Hematopoietic multipotent progenitor cell treated with erythropoietin and hydrocortisone succinate and interleukin-3 and kit ligand, for 4 days (in vitro differentiated cells): Measurements from ENCODE around the gene C10orf62.
"Not testable (repeated sequence)": the region's sequence is repeated elsewhere in the genome, so short reads cannot be mapped to it uniquely, and the experiment has no call there.

Experiments used
- DNase-seq: peaks from one replicate; pipeline ENCODE4 v3.0.0-alpha.2; 2015

The C10orf62 gene, protein sequence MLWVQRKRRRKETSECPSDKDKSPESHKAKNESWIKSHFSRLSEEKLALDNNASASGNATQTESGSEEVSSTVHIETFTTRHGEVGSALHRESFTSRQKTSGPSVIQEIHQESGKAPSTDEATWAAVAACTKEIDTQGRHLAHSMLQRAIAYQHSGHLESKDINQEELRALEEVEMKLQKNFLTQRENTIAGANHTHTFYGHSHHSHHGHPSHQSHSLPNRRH

DNA sequence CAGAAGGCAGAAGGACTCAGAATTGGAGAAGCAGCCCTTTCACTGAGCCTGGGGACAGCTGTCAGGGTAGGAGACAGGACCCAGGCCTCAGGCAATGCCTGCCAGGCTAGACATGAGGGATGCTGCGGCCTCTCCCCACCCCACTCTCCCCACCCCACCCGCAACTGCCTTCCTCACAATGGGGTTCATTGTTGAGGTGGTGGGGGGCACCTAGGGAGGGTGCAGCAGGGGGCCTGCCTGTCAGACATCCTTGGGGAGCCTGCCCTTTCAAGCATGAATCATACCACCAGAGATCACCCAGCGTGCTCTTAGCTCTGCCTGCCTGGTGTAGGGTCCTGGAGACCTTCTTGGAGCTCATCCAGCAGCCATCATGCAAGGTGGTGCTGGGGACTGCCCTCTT lies at the start of gene C10orf62:
Gene C10orf62, plus strand, starts transcription at position 243 of the 400 bp plus-strand sequence. CDS start 177 bp downstream, outside the sequence.
- DNase-seq: no peak

DNA sequence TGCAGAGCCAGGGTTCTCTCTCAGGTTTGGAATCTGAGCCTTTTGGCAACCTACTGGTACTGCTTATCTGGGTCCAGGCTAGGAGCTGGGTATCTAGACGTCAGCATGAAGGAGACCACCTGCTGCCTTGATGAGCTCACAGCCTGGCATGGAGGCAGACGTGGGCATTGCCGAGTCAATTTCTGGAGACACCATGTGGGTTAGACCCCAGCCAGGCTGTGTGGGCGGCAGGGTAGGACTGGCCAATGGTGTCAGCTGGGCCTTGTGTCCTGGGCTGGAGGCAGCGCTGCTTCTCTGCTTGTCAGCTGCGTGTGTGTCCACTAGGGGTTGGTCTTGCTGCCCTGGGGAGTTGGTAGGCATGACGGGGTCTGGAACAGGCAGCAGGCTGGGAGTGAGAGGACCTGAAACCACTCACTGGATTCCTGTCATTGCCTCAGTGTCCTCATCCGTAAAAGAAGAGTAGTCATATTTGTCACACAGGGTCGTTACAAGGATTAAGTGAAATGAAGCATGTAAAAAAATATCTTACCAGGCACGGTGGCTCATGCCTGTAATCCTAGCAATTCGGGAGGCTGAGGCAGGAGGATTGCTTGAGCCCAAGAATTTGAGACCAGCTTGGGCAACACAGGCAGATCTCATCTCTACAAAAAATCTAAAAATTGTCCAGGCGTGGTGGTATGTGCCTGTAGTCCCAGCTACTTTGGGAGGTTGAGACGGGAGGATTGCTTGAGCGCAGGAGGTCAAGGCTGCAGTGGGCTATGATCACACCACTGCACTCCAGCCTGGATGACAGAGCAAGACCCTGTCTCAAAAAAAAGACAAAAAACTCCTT lies 48.6 kb upstream of the C10orf62 start:
- DNase-seq: no peak

DNA sequence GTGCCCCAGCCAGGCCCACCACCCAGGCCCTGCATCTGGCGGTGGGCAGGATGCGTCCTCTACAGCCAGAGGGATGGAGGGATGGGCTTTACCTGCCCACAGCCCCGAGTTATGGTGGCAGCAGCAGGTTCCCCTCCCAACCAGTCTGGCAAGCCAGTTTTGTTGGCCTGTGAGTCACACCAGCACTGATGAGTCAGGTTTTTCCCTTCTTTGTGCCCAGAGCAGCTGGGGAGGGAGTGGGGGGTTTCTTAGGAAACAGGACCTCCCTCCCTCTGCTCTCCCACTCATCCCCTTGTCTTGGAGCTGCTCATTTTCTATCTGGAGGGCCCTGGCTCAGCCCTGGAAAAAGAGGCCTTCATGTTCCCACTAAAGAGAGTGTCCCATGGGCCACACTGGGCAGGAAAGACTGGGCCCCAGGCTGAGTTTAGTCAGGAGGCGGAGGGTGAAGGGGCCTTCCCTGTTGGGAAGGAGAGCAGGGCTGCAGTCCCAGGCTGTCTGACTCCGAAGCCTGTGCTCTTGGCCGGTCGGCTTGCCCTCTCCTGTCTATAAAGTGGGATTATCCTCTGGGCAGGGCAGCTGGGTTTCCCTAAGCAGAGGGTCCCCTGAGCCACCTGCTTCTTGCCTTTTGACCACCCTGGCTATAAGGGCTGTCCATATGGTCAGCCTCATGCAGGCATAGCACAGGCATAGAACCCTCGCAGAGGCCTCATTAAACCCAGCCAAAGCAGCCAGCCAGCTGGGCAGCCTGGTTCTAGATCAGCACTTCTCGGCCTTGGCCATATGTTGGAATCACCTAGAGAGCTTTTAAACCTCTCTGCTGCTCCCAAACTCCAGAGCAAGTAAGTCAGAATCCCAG lies 47.1 kb upstream of the C10orf62 start:
- peak; percentile 35 for DNase-seq

DNA sequence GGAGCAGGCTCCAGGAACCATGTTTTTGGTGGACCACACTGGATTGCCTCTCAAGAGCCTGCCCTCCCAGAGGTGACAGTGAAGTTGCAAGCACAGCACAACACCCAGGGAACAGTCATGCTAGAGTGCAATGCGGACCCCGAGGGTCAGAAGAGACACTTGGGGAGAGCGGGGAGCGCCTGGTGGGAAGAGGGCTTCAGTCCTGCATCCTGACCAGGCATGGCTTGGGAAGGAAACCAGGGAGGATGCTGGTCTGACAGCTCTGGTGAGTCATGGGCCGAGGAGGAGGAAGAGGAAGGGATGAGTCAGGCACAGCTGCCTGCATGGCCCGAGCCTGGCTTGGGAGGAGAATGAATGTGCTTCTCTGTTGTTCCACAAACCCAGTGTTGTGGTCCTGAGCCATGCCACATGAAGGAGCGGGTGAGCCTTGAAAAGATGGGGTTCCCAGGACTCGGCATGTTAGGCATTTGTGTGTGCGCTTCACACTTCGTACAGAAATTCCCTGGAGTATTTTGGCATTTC lies 46.4 kb upstream of the C10orf62 start:
- peak; percentile 67 for DNase-seq

DNA sequence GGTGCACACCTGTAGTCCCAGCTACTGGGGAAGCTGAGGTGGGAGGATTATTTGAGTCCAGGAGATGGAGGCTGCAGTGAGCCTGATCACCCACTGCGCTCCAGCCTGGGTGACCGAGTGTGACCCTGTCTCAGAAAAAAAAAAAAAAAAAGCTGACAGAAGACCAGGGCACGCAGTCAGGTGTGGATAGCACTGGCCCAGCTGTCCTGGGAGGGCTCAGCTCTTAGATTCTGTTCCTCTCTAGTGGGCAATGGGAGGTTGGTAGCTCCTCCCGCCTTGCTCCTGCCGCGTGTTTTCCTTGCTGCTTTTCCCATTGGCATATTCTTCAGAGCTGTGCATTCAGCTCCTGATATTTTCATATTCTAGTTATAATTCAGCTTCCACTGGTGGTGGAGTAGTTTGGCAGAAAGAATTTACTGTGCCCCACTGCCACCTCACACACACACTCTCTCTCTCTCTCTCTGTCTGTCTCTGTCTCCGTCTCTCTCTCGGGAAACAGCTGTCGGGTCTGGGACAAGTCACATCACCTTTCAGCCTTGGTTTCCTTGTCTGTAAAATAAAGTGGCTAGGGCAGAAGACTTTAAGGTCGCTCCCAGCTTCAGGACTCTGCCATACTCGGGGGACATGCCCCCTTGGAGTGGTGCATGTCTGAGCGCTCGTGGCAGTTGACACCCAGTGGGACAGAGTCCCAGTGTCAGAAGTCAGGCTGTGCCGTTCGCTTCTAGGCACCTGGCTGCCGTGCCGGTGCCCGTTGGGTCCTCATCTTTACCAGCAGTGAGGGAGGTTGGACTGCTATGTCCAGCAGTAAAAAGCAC lies 42.9 kb upstream of the C10orf62 start:
- DNase-seq: no peak

DNA sequence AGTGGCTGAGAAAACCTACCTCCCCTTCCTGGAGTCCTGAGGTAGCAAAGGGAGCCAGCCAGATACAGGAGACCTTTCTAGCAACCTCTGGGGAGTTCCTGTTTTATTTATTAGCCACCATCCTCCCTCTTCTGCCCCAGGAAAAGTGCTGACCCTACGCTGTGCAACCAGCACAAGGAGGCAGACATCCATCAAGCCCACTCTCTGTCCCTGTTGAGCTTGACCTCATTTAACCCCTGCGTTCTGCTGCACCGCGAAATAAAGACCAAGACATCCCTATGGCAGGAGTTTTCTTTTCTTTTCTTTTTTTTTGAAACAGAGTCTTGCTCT lies 42.3 kb upstream of the C10orf62 start:
- DNase-seq: no peak

DNA sequence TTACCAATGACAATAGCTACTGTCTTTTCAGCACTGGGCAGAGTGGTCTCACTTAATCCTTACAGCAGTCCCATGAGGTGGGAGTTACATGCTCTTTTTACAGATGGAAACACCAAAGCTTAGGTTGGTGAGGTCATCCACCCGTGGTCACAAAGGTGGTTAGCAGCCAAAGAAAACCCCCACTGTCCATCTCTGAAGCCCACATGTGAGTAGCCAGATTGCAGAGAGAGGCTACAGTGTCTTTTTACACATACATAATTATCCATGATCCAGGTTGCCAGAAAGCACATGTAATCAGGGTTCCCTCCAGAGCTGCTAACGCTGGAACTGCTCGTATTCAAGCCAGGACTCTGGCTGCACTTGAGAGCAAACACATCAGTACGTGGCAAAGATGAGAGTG lies 41.6 kb upstream of the C10orf62 start:
- no peak for DNase-seq

DNA sequence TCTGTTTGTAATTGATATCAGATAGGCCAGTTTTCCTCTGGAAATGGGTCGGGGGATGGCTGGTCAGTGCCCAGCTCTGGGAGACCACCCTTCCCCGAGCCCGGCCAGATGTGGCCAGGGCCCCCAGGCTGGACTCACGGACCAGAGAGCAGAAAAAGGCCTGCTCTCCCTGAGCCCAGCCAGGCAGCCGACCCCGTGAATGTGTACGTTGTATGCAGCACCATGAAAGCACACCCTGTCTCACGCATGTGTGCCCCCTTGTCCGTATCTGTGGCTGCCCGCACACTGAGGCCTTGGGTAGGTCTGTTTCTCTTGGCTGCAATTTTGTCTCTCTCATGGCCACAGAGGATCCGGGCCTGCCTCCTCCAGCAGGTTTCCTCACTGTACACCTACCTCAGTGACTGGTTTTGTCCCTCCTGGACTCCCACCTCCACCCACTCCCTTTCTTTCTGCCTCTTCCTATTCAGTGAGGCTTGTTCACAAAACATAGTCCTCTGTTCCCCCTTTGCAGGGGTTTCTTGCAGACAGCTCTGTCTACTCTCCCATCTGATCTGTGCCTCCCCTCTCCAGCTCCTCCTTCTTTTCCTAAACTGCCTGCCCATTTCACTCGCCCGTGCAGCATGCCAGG lies 40.6 kb upstream of the C10orf62 start:
- no peak for DNase-seq

DNA sequence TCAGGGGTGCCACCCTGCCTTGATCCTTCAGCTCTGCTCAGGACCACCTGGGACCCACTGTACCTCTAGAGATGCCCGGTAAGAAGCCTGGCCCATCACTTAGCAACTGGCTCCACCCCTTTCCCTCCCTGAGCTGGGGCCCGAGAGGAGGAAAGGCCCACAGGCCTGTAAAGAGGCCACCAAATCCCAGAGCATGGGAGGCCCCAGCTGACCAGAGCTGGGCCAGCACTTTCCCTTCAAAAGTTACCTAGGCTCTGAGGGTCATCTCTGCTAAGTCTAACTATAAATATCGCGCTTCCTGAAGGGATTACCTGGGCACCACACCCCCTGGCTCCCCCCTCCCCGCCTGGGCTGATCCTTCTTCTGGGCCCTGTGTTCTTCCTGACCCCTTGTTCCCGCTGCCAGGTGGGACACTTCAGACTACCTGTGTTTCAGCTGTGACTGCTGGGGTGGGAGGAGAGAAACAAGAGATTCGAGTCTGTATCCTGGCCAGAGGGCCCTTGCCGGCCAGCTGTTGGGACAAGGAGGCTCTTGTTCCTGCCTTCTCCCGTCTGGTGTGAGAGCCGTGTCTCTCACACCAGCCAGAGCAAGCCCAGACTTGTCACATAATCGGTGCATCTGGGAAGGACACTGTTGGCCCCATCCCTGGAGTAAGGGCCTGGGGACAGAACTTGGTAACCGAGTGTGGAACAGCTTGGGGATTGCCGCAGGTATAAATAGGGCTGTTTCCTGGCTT lies 39.8 kb upstream of the C10orf62 start:
- DNase-seq: no peak

DNA sequence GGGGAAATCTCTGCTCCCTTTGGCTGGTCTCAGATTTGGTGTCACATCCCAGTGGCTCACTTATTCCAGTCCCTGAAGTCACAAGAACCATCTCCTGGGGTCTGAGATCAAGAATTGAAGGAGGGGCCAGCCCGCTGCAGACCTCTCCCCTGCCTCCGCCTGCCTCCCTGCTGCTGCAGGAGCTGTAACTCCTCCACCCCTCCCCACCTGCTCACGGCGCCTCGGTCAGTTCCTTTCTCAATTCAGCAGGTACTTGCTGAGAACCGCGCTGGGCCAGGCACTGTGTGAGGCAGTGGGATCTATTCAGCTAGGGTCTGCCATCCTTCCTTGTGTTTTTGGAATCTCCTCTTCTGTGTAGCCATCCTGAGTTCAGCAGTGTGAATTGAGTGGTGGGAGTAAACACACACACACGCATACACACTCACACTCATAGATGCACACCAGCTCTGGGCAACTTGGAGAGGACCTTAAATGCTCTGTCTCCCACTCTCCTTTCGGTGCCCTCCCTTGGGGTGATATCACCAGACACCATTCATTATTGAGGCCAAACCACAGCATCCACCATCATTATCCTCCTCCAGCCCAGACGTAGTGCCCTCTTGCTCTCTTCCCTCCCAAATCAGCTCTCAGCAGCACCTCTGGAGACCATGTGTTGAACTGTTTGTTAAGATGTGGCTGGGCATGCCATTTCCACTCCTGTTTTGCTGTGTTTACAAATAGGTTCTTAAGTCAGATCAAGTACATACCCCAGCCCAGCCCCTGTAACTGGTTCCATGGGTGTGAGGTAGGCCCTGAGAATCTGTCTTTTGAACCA lies 39.0 kb upstream of the C10orf62 start:
- DNase-seq: peak; percentile 44

DNA sequence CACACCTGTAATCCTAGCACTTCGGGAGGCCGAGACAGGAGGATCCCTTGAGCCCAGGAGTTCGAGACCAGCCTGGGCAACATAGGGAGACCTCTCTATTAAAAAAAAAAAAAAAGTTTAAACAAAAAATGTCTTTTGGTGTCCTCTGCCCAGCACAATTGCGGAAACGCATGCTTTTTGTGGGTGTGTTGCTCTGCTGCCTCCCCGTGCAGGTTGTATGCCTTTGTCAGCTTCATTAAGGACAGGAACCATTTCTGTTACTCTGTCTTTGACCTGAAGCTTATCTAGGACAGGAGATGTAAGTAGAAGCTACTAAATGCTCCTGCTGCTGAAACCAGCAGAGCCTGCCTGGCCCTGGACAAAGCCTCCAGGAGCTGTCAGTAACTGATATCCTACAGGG lies 38.2 kb upstream of the C10orf62 start:
- no peak for DNase-seq

DNA sequence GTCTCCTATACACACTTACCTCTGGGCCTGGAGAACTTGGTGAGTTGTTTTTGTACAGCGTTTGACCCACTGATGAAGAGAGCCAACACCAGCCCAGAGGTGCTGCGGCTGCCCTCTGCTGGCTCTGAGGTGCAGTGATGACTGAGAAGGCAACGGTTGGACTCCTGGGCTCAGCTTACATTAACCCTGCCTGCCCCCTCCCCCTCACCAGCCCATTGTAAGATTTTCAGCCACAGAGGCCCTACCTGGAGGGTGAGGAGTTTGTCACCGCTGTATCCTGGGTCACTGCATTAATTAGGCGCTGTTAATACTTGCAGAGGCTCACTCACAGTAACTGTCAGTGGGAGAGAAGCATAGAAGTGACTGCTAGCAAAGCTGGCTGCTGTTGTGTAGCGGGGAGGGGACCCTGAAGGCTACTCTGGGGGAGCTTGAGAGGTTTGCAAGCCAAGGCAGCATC lies 35.9 kb upstream of the C10orf62 start:
- peak; percentile 74 for DNase-seq

DNA sequence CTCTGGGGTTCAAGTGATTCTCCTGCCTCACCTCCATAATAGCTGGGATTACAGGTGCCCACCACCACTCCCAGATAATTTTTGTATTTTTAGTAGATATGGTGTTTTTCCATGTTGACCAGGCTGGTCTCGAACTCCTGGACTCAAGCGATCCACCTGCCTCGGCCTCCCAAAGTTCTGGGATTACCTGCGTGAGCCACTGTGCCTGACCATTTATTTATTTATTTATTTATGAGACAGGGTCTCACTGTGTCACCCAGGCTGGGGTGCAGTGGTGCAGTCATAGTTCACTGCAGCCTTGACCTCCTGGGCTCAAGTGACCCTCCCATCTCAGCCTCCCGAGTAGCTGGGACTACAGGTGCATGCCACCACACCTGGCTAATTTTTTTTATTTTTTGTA lies 35.2 kb upstream of the C10orf62 start:
- DNase-seq: not testable (repeated sequence)

DNA sequence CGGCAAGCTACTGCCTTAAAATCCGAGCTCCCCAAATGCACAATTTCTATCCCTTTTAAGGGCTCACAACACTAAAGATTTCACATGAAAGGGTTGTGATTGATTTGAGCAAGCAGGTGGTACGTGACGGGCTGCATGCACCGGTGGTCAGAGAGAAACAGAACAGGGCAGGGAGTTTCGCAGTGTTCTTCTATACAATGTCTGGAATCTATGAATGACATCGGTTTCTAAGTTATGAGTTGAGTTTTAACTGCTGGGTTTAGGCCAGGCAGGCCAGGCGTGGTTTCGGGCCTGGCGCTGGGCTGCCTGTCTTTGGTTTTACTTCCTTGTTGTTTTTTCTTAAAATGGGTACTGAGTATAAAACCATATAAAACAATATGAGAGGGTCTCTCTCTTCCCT lies 34.0 kb upstream of the C10orf62 start:
- not testable (repeated sequence) for DNase-seq

DNA sequence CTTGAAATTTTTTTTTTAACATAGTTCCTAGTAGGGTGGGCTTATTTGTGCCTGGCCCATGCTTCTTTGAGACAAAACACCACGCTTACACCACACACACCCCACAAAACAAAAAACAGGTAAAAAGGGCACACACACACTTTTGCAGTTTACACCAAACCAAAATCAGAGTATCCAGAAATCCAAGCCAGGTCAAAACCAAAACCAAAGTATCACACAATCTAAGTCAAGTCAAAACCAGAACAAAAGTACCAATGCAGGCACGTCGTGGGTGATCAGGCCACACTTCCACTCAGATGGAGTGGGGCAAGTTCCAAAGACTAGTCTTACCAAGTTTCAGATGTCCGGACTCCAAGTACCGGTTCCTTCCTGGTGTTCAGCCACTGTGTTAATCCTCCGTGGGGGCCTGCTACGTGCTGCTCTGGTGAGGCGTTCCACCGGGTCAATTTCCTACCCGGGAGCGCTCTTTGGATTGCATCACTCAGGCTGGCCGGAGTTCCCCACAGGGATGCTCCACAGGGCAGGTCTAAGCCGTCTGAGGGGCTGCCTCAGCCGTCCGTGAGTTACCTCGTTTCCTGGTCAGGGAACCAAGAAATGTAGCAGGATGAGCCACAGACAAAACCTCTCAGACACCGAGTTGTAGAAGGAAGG lies 28.7 kb upstream of the C10orf62 start:
- DNase-seq: not testable (repeated sequence)

DNA sequence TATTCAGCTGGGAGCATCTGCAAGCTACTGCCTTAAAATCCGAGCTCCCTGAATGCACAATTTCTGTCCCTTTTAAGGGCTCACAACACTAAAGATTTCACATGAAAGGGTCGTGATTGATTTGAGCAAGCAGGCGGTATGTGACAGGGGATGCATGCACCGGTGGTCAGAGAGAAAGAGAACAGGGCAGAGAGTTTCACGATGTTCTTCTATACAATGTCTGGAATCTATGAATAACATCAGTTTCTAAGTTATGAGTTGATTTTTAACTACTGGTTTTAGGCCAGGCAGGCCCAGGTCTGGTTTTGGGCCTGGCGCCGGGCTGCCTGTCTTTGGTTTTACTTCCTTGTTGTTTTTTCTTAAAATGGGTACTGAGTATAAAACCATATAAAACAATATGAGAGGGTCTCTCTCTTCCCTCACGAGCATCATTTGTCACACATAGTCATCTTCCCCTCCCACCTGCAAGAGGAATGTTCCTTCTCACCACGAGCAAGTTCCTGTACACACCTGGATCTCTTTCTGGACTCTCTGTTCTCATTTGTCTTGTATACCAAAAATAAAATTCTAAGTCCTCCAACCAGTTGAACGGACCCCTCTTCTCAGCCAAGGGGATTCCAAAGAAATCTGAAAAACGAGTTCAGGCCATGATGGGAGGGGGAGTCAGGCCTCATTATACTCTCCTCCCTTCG lies 28.0 kb upstream of the C10orf62 start:
- DNase-seq: not testable (repeated sequence)

DNA sequence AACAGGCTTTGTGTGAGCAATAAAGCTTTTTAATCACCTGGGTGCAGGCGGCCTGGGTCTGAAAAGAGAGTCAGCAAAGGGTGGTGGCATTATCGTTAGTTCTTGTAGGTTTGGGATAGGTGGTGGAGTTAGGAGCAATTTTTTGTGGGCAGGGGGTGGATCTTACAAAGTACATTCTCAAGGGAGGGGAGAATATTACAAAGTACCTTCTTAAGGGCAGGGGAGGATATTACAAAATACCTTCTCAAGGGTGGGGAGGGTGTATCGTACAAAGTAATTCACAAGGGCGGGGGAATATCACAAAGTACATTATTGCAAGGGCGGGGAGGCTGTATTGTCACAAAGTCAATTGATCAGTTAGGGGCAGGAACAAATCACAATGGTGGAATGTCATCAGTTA lies 27.2 kb upstream of the C10orf62 start:
- not testable (repeated sequence) for DNase-seq

DNA sequence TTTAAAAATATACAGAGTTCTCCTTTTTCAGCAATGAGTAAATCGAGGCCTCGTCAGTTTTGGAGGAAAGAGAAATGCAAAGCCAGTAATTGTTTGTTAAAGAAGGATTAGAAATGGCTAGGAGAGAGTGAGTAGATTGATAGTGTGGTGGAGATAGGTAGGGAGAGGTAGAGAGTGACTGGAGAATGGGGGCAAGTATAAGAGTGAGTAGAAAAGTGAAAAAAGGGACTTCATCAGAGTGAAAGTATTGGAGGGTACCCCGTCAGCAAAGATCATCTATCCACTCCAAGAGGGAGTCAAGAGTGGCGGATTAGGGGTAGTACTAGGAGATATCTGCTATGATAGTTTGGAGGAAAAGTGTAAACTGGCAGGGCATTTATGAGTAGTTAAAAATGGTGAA lies 26.2 kb upstream of the C10orf62 start:
- no peak for DNase-seq

DNA sequence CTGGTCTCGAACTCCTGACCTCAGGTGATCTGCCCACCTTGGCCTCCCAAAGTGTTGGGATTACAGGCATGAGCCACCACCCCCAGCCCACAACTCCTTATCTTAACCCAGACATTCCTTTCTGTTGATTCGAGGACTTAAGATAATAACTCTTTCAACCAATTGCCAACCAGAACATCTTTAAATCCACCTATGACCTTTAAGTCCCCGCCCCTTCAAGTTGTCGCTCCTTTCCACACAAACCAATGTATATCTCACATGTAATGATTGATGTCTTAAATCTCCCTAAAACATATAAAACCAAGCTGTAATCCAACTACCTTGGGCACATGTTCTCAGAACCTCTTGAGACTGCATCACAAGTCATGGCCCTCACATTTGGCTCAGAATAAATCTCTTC lies 24.7 kb upstream of the C10orf62 start:
- DNase-seq: peak; percentile 28
